ENCODE data around the gene OR2H1. TPM values are rescaled to one million over a fixed set of nuclear protein-coding genes. Genes with fewer than 3 reads are reported as not detected.

The OR2H1 gene
- not detected in 2 replicates for total RNA-seq

DNA sequence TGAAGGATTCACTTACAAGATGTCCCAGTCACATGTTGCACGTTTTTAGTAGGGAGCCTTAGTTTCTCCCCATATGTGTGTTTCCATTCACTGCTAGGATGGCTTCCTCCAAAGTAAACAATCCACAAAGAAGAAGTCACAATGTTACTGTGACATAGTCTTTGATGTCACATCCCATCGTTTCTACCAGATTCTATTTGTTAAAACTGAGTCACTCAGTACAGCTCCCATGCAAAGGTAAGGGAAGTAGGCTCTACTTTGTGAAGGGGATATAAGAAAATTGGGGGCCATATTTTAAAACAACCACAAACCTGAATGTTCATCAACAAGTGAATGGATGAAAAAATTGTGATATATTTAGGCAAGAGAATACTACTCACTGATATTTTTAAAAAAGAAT, at the start of gene OR2H1, which contains the start of gene OR11A1:
TSS of gene OR2H1 (plus strand) at position 185 of the 400 bp plus-strand sequence. CDS start 4,615 bp downstream, outside the sequence.
TSS of gene OR11A1 (minus strand) at position 101 of the 400 bp plus-strand sequence. CDS start 29,430 bp downstream, outside the sequence.

GRCh38 chr6:29414588-29414987, 42.4 kb upstream of the OR2H1 start, which contains the start of gene OR12D1:
Gene OR12D1, plus strand, starts transcription at chr6:29414928.

GRCh38 chr6:29439006-29439405, 17.9 kb upstream of the OR2H1 start, which contains the start of gene OR10C1:
Gene OR10C1, plus strand, starts transcription at chr6:29439306. Its CDS starts 710 bp downstream, at chr6:29440016.

DNA sequence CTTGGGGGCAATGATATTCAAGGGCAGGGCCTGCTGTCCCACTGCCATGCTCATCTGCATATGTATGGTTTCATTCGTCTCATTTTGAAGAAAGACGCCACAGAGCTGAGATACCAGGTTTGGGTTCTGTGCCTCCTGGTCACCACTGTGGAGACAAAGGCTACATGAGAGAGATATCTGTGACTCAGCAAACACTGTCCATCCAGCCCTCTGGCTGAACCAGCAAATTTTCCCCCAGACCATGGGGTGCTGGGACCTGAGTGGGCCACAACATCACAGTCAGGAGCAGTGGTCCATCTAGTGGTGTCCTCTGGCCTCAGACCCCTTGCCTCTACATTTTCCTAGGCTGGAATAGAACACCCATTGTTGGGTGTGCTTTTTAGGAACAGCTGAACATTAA, 30.7 kb downstream of the OR2H1 start, which contains the start of gene MAS1L:
TSS of gene MAS1L (minus strand) at position 297 of the 400 bp plus-strand sequence. CDS start at position 243, 54 bp downstream.

Other genes starting within 250 kb of the OR2H1 start
- gene OR14J1, start 155.5 kb upstream of the OR2H1 start, total RNA-seq, result not detected in 2 replicates
- not detected in 2 replicates for gene OR5V1, start 88.3 kb upstream of the OR2H1 start, total RNA-seq
- not detected in 2 replicates for gene OR12D3, start 81.9 kb upstream of the OR2H1 start, total RNA-seq
- not detected in 2 replicates for gene OR12D2, start 61.5 kb upstream of the OR2H1 start, total RNA-seq
- not detected in 2 replicates for gene OR12D1, start 42.2 kb upstream of the OR2H1 start, total RNA-seq
- not detected in 2 replicates for gene OR10C1, start 17.8 kb upstream of the OR2H1 start, total RNA-seq
- not detected in 2 replicates for gene OR11A1, start 84 bp upstream of the OR2H1 start, total RNA-seq
- not detected in 2 replicates for gene MAS1L, start 30.8 kb downstream of the OR2H1 start, total RNA-seq
- gene UBD, start 102.6 kb downstream of the OR2H1 start, total RNA-seq, result 0.30 TPM in 1 of 2 replicates, not detected in the other
- gene OR2H2, start 128.0 kb downstream of the OR2H1 start, total RNA-seq, result not detected in 2 replicates
- 13.1 and 18.6 TPM in 2 replicates for gene GABBR1, start 176.0 kb downstream of the OR2H1 start, total RNA-seq
- not detected in 2 replicates for gene MOG, start 199.9 kb downstream of the OR2H1 start, total RNA-seq
- 0.69 TPM in 1 of 2 replicates, not detected in the other for gene ZFP57, start 224.0 kb downstream of the OR2H1 start, total RNA-seq

Measured in smooth muscle cell of the umbilical artery (primary cell).